Right atrium auricular region (tissue), 2 donors: ENCODE measurements around the gene TTLL8. TPM values are rescaled to one million over a fixed set of nuclear protein-coding genes. Genes with fewer than 3 reads are reported as not detected.

Experiments used
- DNase-seq: peaks from one replicate; pipeline ENCODE4 v3.0.0-alpha.2; 2019; ENCODE audit warnings: low spot score
- H3K27ac ChIP-seq, 2 donors: fragments of 200-600 bp; sonication (generic); 1 replicate in 1 of 2; 2 replicates in 1 of 2; pipeline ENCODE4 v1.5.1; 2016 to 2019
- H3K27me3 ChIP-seq, 2 donors: fragments of 200-600 bp; sonication (generic); one replicate each; pipeline versions ENCODE4 v1.5.1 to v1.6.0; 2017 to 2019
- H3K36me3 ChIP-seq: fragments of 200-600 bp; sonication (generic); one replicate; pipeline ENCODE4 v1.5.1; 2016
- H3K4me1 ChIP-seq, 2 donors: fragments of 200-600 bp; sonication (generic); one replicate each; pipeline versions ENCODE4 v1.5.1 to v1.6.0; 2017 to 2019
- H3K4me3 ChIP-seq, 2 donors: fragments of 200-600 bp; sonication (generic); 1 replicate in 1 of 2; 2 replicates in 1 of 2; pipeline ENCODE4 v1.5.1; 2017 to 2019; ENCODE audit warnings: mild to moderate bottlenecking in 1 of 2, moderate library complexity in 1 of 2
- H3K9me3 ChIP-seq, 2 donors: fragments of 200-600 bp; sonication (generic); one replicate each; pipeline ENCODE4 v1.5.1; 2019
- CTCF ChIP-seq, 2 donors: fragments of 200-600 bp; sonication (generic); IDR thresholded peaks; one replicate each; pipeline ENCODE4 v1.5.1; 2019; ENCODE audit warnings: antibody characterized with exemption in 2 of 2
- total RNA-seq, 2 donors: library from RNA; depleted of rRNA; stranded (reverse); fragments of >200 nt; gene quantifications; one replicate each; pipeline ENCODE4 v1.1.0, GENCODE V29; 2016

Gene TTLL8
- total RNA-seq, 2 donors from 2014 or later: not detected

- H3K27ac ChIP-seq: no peak overlapping the region
- no peak overlapping the region for H3K4me3 ChIP-seq
- no peak for TF ChIP-seq CTCF (IDR thresholded peaks at IDR 0.05)
- H3K36me3 ChIP-seq: no peaks in the 10 kb centered on the region
- no peak for DNase-seq
- H3K27me3 ChIP-seq: no peaks in the 10 kb centered on the region
- H3K9me3 ChIP-seq: peaks cover 0 to 3% of the 10 kb centered on the region in 2 donors
- peaks cover 0 to 3% of the 10 kb centered on the region in 2 donors for H3K4me1 ChIP-seq
These were observed 24.2 kb upstream of the TTLL8 start for GRCh38 chr22:50082197-50082715.

GRCh38 chr22:50081426-50082196, 23.5 kb upstream of the TTLL8 start:
- H3K27ac ChIP-seq: no peak overlapping the region
- peaks cover 0 to 3% of the 10 kb centered on the region in 2 donors for H3K4me1 ChIP-seq
- H3K9me3 ChIP-seq: no peaks in the 10 kb centered on the region
- no peak overlapping the region for H3K4me3 ChIP-seq
- TF ChIP-seq CTCF (IDR thresholded peaks at IDR 0.05): no peak
- no peaks in the 10 kb centered on the region for H3K27me3 ChIP-seq
- no peaks in the 10 kb centered on the region for H3K36me3 ChIP-seq
- DNase-seq: no peak

- DNase-seq: no peak
These were observed 22.0 kb upstream of the TTLL8 start for GRCh38 chr22:50080077-50080465.

GRCh38 chr22:50078761-50079160, 20.7 kb upstream of the TTLL8 start:
- Histone ChIP-seq H3K27ac (no peak overlapping the region), H3K4me1 (no peaks in the 10 kb centered on the region), H3K4me3 (no peak overlapping the region), H3K27me3 (no peaks in the 10 kb centered on the region), H3K9me3 (no peaks in the 10 kb centered on the region), H3K36me3 (no peaks in the 10 kb centered on the region)
- no peak for DNase-seq
- TF ChIP-seq CTCF (IDR thresholded peaks at IDR 0.05): no peak

More at GRCh38 chr22:50080077-50080465, 22.0 kb upstream of the TTLL8 start:
- H3K27ac ChIP-seq: no peak overlapping the region
- no peak for TF ChIP-seq CTCF (IDR thresholded peaks at IDR 0.05)
- H3K27me3 ChIP-seq: no peaks in the 10 kb centered on the region
- H3K4me3 ChIP-seq: no peak overlapping the region
- peaks cover 0 to 3% of the 10 kb centered on the region in 2 donors for H3K4me1 ChIP-seq
- no peaks in the 10 kb centered on the region for H3K9me3 ChIP-seq
- no peaks in the 10 kb centered on the region for H3K36me3 ChIP-seq

GRCh38 chr22:50078246-50078645, 20.1 kb upstream of the TTLL8 start:
- DNase-seq: no peak
- no peak overlapping the region for H3K4me3 ChIP-seq
- H3K27me3 ChIP-seq: no peaks in the 10 kb centered on the region
- no peaks in the 10 kb centered on the region for H3K36me3 ChIP-seq
- no peak for TF ChIP-seq CTCF (IDR thresholded peaks at IDR 0.05)
- no peak overlapping the region for H3K27ac ChIP-seq
- H3K4me1 ChIP-seq: no peaks in the 10 kb centered on the region
- H3K9me3 ChIP-seq: no peaks in the 10 kb centered on the region
